Right renal pelvis (tissue), 4 donors: ENCODE results near the gene MSMP. TPM values are rescaled to one million over a fixed set of nuclear protein-coding genes. Genes with fewer than 3 reads are reported as not detected.

ENCODE experiments used
- DNase-seq, 4 donors: peaks; one replicate each; pipeline ENCODE4 v3.0.0-alpha.2; 2013; ENCODE audit warnings: low read depth in 4 of 4, low spot score in 3 of 4, missing footprints in 1 of 4
- polyA plus RNA-seq, 4 donors: library from polyadenylated mRNA; unstranded; fragments of 120-200 nt; gene quantifications; one replicate each; pipeline ENCODE4 v1.2.1, GENCODE V29; 2013; ENCODE audit not compliant: insufficient read length in 4 of 4

Gene MSMP
- polyA plus RNA-seq, 4 donors, result 2.2 TPM; not detected in 3

- no peak for DNase-seq
These were observed 27.1 kb downstream of the MSMP start for GRCh38 chr9:35726931-35727330.

DNA sequence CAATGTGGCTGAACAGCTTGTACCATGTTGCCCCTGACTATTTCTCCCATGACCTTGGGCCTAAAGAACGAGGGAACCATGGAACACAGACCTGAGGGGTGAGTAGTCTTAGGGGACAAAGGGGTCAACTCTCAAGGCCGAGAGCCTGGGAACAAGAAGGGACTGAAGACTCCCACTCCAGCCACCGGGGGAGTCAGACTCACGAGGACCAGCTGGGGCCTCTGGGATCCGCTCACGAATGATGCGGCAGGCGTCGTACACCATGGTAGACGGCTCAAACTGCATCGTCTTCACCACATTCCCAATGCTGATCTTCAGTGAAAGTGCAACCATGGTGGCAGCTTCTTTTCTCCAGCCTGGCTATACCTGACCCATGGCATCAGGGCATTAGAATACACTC, 28.7 kb downstream of the MSMP start:
- no peak for DNase-seq

DNA sequence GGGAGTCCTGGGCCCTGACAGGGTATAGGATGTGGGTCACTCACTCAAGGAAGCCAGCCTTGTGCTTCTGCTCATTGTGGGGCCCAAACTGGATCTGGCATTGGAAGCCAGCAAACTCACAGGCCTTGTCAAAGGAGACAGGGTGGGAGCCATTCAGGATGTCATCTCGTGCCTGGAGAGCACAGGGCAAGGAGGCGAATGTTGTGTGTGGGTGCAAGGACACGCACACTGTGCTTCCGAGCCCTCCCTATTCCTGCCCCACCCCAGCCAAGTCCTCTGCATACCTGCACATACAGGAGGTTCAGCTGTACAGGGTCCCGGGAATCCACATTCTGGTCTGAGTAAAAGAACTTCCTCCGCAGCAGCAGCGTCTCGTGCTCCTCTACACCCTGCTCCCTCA, 30.2 kb downstream of the MSMP start:
- no peak for DNase-seq

DNA sequence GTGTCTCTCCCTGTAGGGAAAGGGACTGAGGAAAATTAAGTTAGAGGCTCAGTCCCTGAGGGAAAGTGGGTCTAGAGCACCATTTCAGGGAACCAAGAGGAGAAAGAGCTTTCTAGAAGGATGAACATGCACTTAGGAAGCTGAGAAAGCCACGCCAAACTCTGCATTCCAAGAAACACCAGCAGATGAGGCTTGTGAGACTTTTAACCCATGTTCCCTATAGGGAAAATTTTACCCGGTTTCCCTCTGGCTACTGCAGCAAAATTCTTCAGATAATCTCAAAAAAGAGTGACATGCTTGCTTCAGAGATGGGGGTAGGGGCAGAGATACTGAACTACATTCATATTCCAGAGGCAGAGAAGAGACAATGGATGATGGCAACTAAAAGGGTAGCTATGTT, 30.6 kb downstream of the MSMP start:
- no peak for DNase-seq

DNA sequence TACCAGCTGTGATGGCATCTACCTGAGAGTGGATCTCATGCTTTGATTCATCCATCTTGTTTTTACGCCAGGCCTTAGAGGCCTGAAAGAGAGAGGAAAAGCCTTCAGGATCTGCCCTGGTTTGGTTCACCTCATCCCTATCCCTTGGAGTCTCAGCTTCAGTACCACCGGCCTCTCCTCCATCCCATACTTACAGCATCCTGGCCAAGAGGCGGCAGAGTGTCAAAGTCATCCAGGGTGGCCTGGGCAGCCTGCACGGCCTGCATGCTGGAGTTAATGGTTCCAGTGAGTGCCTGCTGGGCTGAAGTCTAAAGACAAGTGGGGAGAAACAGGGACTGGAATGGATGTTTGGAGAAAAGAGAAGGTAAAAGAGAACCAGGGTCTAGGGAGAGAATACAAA, 34.5 kb downstream of the MSMP start:
- no peak for DNase-seq

DNA sequence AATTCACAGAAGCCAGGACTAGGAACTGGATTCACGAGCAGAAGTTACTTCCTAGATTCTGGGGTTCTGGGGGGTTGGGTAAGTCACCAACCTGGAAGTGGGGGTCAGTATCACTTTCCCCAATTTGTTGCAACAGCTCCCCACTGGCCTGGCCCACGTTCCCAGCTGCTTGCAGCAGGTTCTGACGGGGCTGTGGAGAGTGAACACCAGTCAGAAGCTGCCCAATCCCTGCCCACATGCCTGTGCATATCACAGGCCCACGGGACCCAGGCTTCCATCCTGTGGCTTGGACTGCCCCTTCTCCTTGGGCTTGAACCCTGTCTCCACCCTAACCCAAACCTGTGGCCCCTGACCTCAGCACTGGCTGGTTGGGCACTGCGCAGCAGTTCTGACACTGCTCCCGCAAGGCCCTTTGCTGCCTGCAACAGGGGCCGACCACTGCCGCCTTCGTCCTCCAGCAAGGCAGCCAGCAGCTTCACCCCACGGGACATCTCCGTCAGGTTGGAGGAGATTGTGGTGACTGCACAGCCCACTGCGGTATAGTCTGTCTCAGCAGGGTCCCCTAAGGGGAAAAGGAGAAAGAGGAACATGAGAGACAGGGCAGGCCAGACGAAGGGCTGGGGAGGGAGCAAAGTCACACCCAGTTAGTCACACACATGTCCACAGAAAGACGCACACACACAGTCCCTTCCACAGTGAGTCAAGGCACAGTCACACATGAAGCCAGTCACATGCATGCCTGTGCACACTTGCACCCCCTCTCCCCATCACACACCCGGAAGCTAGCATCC, 35.2 kb downstream of the MSMP start:
- no peak for DNase-seq

DNA sequence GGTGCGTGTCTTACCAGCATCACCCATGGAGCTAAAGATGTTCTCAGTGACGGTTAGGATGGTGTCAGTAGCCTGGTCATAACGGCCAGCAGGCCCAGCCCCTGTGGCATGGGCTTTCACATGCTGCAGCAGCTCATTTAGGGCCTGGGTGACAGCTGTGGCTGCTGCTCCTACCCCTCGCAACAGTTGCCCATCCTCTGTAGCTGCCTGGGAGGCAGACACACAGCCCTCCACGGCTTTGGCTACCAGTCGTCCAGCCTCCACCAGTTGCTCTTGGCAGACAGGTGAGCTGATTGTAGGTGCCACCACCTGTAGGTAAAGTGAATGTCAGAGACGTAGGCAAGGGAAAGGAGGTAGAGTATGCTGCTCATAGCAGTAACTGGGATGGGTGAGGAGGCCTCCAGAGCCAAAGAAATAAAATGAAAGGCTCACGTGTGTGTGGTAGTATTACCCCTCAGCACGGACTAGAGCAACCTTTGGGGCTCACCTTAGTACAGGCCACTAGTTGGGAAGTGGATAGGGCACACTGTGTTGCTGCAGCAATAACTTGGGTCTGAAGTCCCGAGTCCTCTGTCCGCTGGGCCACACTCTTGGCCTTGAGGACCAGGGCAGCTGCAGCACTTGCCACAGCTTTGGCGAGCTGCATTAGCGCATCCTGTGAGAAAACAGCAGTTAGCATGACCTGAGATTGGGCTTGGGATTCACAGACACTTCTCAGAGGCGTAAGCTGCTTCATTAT, 36.8 kb downstream of the MSMP start:
- DNase-seq, result no peak

DNA sequence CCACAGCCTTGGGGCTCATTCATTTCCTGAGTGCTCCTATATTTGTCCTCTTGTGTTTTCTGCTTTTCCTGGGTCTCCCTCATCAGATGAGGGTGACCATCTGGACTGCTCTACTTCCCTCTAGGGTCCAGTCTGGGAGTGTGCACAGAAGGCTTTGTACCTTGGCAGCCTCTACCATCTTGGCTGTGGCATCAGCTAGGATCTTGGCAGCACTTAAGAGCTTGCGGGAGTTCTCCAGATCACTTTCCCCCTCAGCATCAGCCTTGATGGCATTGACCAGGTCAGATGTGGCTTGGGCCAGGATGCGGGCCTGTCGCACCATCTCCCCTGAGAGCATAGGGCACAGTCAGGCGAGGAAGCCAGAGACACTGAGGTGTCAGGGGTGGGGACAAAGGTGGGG, 37.8 kb downstream of the MSMP start:
- no peak for DNase-seq

- no peak for DNase-seq
These were observed 39.4 kb downstream of the MSMP start for GRCh38 chr9:35714579-35715252.

- no peak for DNase-seq
These were observed 40.0 kb downstream of the MSMP start for GRCh38 chr9:35714123-35714522.

DNA sequence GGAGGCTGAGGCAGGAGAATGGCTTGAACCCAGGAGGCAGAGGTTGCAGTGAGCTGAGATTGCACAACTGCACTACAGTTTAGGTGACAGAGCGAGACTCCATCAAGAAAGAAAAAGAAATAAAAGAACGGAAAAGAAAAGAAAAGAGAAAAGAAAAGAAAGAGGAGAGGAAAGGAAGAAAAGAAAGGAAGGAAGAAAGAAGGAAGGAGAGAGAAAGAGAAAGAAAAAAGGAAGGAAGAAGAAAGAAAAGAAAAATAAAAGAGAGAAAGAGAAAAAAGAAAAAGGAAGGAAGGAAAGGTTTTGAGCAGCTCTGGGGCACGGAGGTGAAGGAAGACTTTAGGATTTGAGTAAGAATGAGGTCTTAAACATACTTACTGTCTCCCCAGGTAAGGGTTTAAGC, 40.5 kb downstream of the MSMP start:
- no peak for DNase-seq

- DNase-seq, result no peak
These were observed 41.2 kb downstream of the MSMP start for GRCh38 chr9:35712762-35713400.

DNA sequence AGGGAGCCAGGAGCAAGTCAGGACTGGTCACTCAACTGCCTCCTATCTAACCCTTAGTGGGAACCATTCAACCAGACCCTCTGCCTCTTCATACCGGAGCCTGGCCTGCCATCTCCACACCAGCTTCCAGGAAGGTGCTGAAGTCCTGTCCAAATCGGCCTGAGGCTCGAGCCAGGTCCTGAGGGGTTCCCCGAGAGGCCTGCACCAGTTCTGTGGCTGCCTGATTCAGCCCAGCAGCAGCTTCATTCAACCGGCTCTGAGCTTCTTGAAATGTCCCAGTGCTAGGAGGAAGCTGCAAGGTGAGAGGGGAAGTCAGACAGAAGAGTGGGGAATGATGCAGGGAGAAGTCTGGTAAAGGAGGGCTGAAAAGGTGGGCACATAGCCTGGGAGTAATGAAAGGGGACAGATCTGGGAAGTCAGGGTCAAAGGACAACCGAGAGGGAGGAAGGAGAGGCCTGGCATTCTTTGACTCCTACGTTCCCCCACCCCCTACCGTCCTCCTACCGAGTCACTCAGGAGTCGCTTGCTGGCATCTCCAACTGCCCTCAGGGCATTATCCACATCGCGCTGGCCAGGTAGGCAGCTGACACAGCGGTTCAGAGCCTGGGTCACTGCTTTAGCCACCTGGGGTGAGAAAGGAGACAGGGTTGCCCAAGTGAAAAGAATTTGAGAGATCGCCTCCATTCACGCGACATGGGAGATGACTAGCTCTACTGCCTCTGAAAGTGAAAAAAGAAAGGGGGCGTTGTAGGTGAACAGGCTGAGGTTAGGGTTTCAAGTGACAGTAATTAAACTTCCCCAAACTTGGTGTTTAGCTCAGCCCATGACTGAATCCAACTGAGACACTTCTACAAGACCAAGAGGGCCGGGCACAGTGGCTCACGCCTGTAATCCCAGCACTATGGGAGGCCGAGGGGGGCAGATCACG, 42.3 kb downstream of the MSMP start:
- DNase-seq, result no peak

- no peak for DNase-seq
These were observed 43.1 kb downstream of the MSMP start for GRCh38 chr9:35710818-35711500.

DNA sequence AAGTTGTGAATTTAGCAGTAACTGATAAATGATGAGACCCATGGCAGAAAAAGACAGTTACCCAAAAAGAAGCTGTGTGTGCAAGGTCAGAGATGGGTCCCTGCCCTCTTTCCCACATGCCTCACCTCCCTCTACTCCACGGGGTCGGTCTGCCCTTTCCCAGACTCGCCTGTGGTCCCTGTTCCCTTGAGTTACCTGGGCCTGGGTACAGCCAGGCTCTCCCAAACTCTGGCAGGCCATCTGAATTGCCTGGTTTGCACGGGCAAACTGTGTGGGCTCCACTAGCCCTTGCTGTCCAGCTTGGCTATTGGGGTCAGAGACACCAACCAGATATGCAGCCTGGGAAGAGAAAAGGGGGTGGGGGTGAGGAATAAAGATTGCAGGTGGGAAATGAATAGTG, 45.9 kb downstream of the MSMP start:
- no peak for DNase-seq

DNA sequence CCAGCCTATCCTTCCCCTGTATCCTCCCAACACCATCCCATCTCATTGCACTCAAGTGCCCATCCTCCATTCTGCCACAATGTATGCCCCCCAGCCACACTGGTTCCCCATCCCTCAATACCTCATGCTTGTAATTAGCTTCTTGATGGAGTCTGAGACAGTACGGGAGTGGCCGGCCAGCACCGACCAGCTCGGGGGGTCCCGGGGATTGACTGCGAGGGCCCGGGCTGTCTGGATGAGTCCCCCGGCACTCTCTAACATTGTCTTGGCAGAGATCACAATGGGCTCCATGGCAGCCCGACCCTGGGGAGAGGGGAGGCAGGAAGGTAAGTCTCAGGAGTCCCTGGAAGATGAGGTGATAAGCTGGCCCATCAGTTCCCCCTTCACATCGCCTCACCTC, 47.1 kb downstream of the MSMP start:
- DNase-seq, result no peak

GRCh38 chr9:35705836-35706430, 48.1 kb downstream of the MSMP start:
- DNase-seq, result no peak

GRCh38 chr9:35705372-35705771, 48.7 kb downstream of the MSMP start:
- DNase-seq, result no peak
